HG03066 (cell line): ENCODE measurements around the gene GGPS1.
"Not testable (repeated sequence)": the region's sequence is repeated elsewhere in the genome, so short reads cannot be mapped to it uniquely, and the experiment has no call there.

Source experiments
- ATAC-seq: cut with Tn5 transposase; IDR thresholded peaks from one replicate; pipeline ENCODE4 v1.9.1; 2021; ENCODE audit warnings: low read depth; ENCODE audit not compliant: unreplicated experiment

Gene GGPS1

DNA sequence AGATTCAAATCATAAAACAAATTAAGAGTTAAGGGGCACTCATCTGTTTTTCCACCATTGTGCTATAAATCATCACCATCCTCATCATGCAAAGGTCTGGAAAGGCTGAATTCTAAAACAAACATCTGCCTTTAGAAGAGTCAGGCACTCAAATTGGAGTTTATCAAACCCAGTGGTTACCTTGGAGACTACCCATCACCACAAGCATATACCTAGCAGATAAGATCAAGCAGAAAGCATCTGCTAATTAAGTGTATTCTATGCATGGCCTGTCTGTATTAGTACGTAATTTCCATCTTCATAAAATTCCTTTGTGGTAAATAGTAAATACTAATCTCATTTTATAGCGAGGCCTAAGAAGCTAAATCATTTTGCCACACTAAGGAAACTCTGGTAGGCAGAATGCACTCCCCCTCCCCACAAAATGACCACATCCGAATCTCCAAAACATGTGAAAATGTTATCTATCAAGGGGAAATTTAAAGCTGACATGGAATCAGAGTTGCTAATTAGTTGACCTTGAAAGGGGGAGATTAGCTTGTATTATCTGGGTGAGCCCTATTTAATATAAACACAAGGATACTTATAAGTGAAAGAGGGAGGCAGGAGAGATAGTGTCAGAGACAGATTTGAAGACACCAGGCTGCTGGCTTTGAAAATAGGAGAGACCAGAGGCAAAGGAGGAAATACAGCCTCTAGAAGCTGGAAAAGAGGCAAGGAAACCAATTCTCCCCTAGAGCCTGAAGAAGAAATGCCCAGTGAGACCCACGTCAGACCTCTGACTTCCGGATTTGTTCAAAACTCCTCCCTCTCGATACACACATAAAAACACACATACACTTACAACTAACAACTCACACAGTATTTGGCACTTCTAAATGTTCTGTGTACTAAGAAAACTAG, 23.6 kb upstream of the GGPS1 start:
- ATAC-seq, result no peak

GRCh38 chr1:235307158-235308124, 20.9 kb upstream of the GGPS1 start:
- ATAC-seq, result no peak

- not testable (repeated sequence) for ATAC-seq
Measured at GRCh38 chr1:235309206-235309605, 19.2 kb upstream of the GGPS1 start.

- no peak for ATAC-seq
Measured at GRCh38 chr1:235313262-235313661, 15.1 kb upstream of the GGPS1 start.

GRCh38 chr1:235313931-235314678, 14.3 kb upstream of the GGPS1 start:
- ATAC-seq, result no peak

DNA sequence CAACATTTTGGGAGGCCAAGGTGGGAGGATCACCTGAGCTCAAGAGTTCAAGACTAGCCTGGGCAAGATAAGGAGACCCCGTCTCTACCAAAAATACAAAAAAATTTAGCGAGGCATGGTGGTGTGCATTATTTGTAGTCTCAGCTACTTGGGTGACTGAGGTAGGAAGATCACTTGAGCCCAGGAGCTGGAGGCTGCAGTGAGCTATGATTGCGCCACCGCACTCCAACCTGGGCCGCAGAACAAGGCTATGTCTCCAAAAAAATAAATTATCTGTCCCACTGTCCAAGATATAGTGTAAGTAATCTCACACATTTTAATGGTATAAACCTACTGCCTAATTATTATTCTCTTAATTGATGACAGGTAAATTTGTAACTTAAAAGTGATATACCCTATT, 13.2 kb upstream of the GGPS1 start:
- ATAC-seq, result no peak

GRCh38 chr1:235315735-235316134, 12.6 kb upstream of the GGPS1 start:
- ATAC-seq, result no peak

DNA sequence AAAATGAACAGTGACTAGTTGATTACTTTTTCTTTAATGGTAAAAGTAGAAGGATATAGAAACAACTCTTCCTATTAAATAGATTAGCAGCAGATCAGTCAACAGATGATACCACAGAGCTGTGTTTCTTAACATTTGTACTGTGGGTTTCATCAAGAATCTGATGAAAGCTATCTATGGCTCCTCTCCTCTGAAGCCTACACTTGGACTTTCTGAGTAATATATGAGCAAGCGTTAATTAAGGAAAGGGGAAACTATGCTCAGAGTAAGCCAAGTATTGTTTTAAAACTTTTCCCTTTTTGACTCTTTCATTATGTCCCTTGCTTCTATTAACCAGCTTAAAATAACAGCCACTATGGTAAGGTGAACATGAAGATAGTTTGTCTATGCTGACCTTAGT, 11.2 kb upstream of the GGPS1 start:
- no peak for ATAC-seq

GRCh38 chr1:235319255-235319654, 9.1 kb upstream of the GGPS1 start:
- ATAC-seq, result no peak

DNA sequence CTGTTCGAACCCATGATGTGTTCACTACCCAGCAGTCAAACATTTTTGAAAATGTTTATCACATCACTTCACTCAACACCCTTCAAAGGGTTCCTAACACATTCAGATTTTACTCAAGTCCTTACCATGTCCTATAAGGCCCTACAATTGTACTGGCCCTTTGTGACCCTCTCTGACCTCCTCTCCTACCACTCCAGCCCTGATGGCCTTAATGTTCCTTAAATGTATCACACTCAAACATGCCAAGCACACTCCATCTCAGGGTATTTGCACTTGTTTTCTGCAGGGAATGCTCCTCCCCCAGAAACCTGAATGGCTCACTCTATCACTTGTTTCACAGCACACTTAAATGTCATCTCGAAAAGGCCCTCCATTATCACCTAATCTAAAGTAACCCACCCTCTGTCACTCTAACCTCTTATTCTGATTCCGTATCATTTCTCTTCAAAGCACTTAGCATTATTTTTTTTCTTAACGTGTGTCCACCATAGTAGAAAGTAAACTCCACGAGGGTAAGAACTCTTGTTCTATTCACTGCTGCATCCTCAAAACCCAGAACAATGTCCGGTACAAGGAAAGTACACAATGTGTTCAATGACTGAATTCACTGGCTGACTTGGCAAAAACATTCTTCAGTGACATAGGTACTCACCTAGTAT, 7.7 kb upstream of the GGPS1 start:
- no peak for ATAC-seq

DNA sequence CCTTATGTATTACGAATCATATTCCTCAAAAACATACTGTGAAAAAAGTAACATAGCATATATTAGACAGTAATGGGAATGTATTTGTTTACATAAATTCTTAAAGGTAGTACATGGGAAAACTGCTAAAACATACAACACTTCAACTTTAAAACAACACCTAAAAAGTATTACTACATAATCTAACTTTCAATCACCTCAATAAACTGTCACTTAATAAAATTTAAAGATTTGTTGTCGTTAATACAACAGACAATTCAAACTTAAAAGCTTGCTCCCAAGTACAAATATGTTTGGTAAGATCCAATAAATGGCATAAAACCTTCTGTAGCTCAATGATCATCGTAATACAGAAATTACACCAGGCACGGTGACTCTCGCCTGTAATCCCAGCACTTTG, 4.1 kb upstream of the GGPS1 start:
- no peak for ATAC-seq

DNA sequence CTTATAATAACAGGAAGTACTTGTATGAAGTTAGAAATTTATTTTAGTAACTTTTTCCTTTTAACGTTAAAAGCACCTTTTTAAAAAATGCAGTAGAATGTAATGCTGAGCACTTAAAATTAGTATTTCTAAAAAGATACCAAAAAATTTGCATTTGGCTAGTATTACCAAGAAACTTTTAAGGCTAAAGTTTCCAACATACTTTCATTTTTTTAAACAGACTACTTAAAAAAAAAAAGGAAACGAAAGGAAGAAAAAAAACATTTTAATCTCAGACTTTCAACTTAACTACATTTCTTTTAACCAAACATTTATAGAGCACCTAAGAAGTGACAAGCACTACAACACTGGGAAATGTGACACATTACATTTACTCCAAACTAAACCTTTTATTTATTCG, 3.2 kb upstream of the GGPS1 start:
- ATAC-seq, result no peak

- no peak for ATAC-seq
Measured at GRCh38 chr1:235325854-235326253, 2.5 kb upstream of the GGPS1 start.

GRCh38 chr1:235326719-235327558, 1.4 kb upstream of the GGPS1 start:
- ATAC-seq, result no peak

DNA sequence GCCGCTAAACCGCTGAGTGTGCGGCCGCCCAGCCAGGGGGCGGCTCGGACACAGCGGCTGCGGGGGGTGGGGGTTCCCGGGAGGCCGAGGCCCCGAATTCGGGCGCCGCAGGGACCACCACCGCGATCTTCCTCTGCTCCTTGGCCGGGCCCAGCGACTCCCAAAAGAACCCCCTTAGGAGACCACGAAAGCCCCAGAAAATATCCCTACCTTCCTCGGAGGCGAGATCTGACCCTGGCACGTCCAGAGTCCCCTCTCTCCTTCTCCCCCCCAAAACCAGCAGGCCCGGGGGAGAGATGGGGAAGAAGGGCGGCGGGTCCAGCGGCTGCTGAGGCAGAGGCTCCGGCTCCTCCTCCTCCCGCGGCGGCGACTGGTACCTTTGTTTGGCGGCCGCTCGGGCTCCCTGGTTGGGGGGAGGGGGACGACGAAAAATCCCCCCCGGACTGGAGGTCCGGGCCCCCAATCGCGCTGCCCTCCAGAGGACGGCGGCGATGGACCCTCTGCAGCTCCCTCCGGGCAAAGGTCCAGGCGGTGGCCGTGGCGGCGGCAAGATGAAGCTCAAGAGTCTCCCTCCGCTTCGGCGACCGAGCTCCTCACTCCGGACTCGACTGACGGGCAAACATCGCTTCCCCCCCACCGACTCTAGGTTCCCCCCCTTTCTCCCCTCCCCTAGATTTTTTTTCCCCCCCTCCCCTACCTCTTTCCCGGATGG, 655 bp upstream of the GGPS1 start, which contains the start of gene ARID4B:
Gene ARID4B, minus strand, starts transcription at position 621 of the 712 bp plus-strand sequence. CDS start 1,260 bp downstream, outside the sequence.
- ATAC-seq, result peak; percentile 7

- ATAC-seq, result peak; percentile 13
Measured at GRCh38 chr1:235329139-235329902, 951 bp downstream of the GGPS1 start.

GRCh38 chr1:235330918-235331285, 2.5 kb downstream of the GGPS1 start:
- ATAC-seq, result no peak

- ATAC-seq, result no peak
Measured at GRCh38 chr1:235331401-235331800, 3.0 kb downstream of the GGPS1 start.
